Omental fat pad (tissue), 4 donors: Measurements from ENCODE around the gene PNPLA8. TPM values are rescaled to one million over a fixed set of nuclear protein-coding genes. Genes with fewer than 3 reads are reported as not detected.
"Not testable (repeated sequence)": the region's sequence is repeated elsewhere in the genome, so short reads cannot be mapped to it uniquely, and the experiment has no call there.

Experiments used
- ATAC-seq: fragments of 150-250 bp; one replicate; pipeline ENCODE4 v1.9.1; 2016; ENCODE audit warnings: mild to moderate bottlenecking, moderate library complexity; ENCODE audit not compliant: low FRiP score
- DNase-seq: peaks from one replicate; pipeline ENCODE4 v3.0.0-alpha.2; 2019; ENCODE audit warnings: low spot score
- CTCF ChIP-seq, 3 donors: fragments of 450-650 bp; IDR thresholded peaks; one replicate each; pipeline ENCODE4 v1.5.1; 2016 to 2017; ENCODE audit warnings: antibody characterized with exemption in 3 of 3, mild to moderate bottlenecking in 3 of 3, moderate library complexity in 2 of 3
- total RNA-seq, 4 donors: library from RNA; depleted of rRNA; stranded (reverse); fragments of >200 nt; gene quantifications; one replicate each; pipeline ENCODE4 v1.1.0, GENCODE V29; 2016

PNPLA8 gene
- total RNA-seq, 4 donors from 2014 or later, result 38.8 to 80.6 (median 60.4) TPM

- DNase-seq, result no peak
- ATAC-seq, result no peak
- no peak for TF ChIP-seq CTCF (IDR thresholded peaks at IDR 0.05)
Measured at GRCh38 chr7:108568801-108569380, 43.0 kb upstream of the PNPLA8 start.

GRCh38 chr7:108565987-108566386, 40.1 kb upstream of the PNPLA8 start:
- no peak for TF ChIP-seq CTCF (IDR thresholded peaks at IDR 0.05)
- DNase-seq (no peak), ATAC-seq (no peak)

- no peak for TF ChIP-seq CTCF (IDR thresholded peaks at IDR 0.05)
- DNase-seq (no peak), ATAC-seq (no peak)
Measured at GRCh38 chr7:108561047-108561619, 35.2 kb upstream of the PNPLA8 start.

GRCh38 chr7:108559253-108559652, 33.3 kb upstream of the PNPLA8 start:
- TF ChIP-seq CTCF (IDR thresholded peaks at IDR 0.05), result no peak
- no peak for ATAC-seq
- DNase-seq, result no peak

- ATAC-seq, result no peak
- no peak for TF ChIP-seq CTCF (IDR thresholded peaks at IDR 0.05)
- DNase-seq, result no peak
Measured at GRCh38 chr7:108557617-108558016, 31.7 kb upstream of the PNPLA8 start.

- no peak for ATAC-seq
- TF ChIP-seq CTCF (IDR thresholded peaks at IDR 0.05), result no peak
- no peak for DNase-seq
Measured at GRCh38 chr7:108557191-108557590, 31.3 kb upstream of the PNPLA8 start.

- not testable (repeated sequence) for DNase-seq, ATAC-seq
Measured at GRCh38 chr7:108556665-108557064, 30.7 kb upstream of the PNPLA8 start.

- not testable (repeated sequence) for DNase-seq
Measured at GRCh38 chr7:108548141-108548896, 22.4 kb upstream of the PNPLA8 start.

More at GRCh38 chr7:108548141-108548896, 22.4 kb upstream of the PNPLA8 start:
- ATAC-seq, result not testable (repeated sequence)
